ENCODE data around the gene FAM53B.
"Not testable (repeated sequence)": the region's sequence is repeated elsewhere in the genome, so short reads cannot be mapped to it uniquely, and the experiment has no call there.

FAM53B gene, protein sequence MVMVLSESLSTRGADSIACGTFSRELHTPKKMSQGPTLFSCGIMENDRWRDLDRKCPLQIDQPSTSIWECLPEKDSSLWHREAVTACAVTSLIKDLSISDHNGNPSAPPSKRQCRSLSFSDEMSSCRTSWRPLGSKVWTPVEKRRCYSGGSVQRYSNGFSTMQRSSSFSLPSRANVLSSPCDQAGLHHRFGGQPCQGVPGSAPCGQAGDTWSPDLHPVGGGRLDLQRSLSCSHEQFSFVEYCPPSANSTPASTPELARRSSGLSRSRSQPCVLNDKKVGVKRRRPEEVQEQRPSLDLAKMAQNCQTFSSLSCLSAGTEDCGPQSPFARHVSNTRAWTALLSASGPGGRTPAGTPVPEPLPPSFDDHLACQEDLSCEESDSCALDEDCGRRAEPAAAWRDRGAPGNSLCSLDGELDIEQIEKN

DNA sequence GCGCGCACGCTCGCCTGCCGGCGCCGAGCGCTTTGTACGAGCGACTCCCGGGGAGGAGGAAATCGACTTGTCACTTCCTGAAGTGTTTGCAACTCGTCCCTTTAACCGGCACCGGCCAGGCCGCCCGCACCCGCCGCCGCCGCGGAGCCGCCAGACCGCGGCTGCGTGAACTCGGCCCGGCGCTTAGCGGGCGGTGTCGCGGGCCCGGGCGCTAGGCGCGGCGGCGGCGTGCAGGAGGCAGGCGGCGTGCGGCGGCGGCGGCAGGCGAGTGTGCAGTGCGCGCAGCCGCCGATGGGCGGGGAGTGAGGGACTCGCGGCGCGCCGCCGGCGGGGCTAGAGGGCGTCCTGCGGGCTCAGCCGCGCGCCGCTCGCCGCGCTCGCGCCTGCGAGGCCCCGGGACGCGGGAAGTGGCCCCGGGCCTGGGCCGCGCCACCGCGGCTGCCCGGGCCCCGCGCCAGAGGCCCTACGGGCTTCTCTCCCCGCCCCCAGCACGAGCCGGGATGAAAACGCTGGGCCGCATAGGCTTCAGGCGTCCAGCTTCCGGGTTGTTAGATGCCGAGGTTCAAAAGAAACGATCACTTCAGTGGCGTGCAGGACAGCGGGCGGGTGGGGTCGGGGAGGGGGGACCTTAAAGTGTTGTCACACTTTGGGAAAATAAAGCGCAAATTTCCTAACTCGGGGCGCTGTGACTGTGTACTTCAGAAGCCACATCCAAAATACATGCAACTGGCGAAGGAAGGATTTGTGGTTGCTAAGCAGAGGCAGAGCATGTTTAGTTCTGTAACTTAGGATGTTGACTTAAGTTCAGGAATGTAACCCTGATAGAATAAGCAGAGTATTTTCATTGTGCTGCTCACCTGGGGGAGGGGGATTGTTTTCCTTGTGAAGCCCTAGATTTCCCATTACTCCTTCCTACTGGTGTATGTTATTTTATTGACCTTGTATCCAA is at the start of gene FAM53B:
Gene FAM53B (minus strand): TSS at position 277 of the 949 bp plus-strand sequence. CDS start 37,665 bp downstream, outside the sequence.
- DNase-seq, result peak in 40 of 56 donors; percentile 32 to 89 (median 74)

DNA sequence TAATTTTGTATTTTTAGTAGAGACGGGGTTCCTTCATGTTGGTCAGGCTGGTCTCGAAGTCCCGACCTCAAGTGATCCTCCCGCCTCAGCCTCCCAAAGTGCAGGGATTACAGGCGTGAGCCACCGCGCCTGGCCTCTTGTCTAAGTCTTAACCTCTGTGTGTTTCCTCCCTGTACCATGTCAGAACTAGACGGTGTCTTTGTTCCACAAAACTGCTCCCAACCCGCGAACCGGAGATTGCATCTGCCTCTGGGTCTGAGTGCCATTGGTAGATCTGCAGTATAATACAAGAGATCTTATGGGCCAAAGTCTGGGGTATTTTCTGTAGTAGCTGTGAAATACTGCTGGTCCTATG is 48.8 kb upstream of the FAM53B start:
- no peak for DNase-seq

DNA sequence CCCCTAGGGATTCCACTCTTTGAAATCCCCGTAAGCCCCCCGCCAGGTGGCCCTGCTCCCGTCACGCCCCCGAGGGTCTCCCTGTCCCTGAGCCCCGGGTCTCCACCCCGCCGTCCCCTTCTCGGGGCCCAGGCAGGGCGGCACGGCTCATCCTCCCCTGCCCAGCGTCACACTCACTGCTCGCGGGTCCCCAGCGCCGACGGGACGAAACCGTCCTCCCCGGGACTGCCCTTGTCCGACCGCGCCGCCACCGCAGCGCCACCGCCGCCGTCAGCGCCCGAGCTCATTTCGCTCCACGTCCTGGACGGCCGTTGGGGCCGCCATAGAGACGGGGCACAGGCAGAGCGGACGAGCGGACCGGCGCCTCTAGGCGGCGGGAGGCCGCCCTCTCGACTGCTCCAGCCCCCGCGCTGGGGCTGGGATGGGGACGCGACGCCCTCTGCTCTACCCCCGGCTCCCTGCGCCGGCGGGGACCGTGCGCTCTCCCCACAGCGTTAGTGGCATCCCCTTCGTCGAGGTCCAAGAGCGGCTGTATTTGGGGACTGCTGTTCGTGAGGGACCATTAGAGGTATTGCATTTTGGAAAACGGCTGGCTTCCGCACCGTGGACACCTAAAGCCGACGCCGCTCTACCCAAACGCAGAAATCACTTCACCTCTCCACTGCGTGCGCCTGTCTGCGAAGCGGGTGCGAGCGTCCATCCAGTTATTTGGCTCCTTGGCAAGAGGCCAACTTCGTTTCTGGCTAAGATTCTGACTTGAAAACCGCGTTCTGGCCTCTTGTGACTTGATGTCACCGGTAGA is 47.6 kb upstream of the FAM53B start, which contains the start of gene EEF1AKMT2:
Gene EEF1AKMT2 (minus strand): TSS at position 341 of the 802 bp plus-strand sequence. CDS start 54 bp downstream, at position 287.
- DNase-seq, result peak in 55 of 56 donors; percentile 32 to 85 (median 65)

DNA sequence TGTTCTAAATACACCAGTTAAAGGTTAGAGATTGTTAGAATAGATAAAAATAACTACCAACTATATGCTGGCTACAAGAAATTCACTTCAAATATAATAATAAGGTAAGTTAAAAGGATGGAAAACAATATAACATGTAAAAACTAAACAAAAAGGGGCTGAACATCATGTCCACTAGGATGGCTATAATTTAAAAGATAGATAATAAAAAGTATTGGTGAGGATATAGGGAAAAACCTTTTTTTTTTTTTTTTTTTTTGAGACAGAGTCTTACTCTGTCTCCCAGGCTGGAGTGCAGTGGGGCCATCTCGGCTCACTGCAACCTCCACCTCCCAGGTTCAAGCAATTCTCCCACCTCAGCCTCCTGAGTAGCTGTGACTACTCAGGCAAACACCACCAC is 38.7 kb upstream of the FAM53B start:
- not testable (repeated sequence) for DNase-seq

DNA sequence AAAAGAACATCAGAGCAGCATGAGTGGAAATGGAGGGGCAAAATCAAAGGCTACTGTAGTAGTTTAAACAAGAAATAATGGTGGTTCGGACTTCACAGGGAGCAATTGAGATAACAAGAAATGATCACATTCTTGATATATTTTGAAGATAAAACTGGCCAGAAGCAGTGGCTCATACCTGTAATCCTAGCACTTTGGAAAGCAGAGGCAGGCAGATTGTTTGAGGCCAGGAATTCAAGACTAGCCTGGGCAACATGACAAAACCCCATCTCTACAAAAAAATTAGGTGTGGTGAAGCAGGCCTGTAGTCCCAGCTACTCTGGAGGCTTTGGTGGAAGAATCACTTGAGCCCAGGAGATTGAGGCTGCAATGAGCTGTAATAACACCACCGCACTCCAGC is 24.6 kb upstream of the FAM53B start:
- no peak for DNase-seq

DNA sequence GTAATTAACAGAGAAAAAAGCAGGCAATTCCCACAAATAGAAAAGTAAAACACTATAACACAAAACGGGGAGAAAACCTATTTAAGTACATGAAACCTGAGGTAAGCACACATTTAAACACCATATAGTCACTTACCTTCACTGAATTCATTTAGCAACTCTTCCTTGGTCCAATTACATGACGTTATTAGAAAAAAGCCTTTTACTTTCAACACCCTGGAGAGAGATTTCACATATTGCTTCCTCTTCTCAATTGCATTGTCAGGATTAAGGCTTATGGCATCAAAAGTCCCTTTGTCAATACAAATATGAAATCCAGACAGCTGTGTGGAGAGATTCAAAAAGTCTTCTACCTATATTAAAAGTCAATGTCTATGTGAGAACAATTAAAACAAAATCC is 21.1 kb upstream of the FAM53B start:
- no peak for DNase-seq

DNA sequence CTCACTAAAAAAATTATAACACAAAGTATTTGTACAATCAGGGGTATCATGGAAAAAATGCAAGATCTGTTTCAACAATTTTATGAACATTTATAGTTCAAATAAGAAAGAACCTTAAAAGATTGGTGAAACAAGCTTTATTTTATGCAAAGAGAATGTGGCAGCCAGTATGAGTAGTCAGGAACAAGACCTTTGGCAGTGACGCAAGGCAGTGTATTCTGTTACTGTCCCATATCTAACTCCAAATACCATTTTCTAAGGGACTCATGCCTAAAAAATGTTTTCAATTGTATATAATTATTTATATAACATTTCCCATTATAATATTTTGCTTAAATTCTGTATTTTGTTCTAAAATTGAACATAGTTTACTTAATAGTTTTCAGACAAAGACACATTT is 19.1 kb upstream of the FAM53B start:
- DNase-seq, result no peak

DNA sequence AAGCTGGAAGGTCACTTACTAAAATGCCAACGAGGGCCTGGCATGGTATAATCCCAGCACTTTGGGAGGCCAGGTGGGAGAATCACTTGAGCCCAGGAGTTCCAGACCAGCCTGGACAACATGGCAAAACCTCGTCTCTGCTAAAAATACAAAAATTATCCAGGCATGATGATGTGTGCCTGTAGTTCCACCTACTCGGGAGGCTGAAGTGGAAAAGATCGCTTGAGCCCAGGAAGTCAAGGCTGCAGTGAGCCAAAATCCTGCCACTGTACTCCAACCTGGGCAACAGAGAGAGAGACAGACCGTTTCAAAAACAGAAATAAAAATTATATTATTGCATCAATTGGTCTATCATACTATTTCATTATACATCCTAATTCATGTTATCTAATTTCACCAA is 18.1 kb upstream of the FAM53B start:
- DNase-seq, result no peak

DNA sequence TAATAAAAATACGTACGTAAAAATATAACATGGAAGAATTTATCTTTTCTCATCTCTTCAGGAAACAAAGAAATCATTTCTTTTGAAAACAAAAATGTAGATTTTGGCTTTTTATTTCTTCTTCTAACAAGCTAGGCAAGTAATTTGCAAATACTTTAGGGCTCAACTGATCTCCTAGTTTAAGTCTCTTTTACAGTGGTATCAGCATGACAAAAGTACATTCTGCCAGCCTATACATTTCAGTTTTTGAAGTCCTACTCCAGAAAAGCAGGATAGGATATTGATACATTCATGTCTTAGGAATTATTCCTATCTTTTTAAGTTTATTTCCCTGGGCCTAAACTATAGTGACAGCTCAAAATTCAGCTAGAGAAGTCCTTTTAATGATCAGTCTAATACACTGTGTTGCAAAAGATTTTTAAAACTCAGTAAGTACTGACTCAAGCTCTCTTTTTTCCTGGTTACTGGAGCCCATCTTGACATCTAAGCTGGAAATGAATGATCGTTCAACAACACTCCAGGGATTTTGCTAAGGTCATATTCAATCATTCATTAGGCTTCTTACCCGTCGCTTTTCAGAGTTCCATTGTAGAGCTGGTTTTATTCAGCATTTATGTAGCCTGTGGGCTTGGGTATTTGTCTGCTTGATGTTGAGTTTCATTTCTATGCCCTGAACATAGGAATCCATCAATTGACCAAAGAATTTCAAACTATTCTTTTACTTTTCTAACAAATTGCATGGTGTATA is 12.2 kb upstream of the FAM53B start:
- no peak for DNase-seq

DNA sequence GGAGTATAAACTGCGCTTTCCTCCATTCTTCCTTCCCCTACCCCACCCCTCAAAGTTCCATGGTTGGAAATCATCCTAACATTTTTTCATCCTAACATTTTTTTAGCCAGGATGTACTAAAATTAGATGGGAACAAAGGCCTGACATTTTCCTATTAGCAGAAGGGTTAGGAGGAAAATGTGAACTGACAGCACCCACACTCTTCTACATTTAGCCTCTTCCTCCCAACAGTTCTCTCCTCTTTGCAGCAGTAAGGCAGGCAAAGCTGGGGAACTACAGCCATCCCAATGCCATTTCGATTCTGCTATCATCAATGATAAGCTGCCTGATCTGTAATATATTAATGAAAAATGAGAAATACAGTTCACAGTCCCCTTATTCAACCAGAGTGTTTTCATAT is 11.4 kb upstream of the FAM53B start:
- peak in 7 of 56 donors; percentile 2 to 28 (median 16) for DNase-seq

DNA sequence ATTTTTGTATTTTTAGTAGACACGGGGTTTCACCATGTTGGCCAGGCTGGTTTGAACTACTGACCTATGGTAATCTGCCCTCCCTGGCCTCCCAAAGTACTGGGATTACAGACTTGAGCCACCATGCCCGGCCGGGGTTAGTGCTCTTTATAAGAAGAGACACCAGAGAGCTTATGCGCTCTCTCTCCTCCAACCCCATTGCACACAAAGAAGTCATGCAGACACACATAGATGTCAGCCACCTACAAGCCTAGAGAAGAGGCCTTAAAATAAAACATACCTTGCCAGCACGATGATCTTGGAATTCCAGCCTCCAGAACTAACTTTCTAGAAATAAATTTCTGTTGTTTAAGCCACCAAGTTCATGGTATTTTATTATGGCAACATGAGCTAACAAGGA is 10.0 kb upstream of the FAM53B start:
- peak in 2 of 56 donors; percentile 11 to 29 for DNase-seq

DNA sequence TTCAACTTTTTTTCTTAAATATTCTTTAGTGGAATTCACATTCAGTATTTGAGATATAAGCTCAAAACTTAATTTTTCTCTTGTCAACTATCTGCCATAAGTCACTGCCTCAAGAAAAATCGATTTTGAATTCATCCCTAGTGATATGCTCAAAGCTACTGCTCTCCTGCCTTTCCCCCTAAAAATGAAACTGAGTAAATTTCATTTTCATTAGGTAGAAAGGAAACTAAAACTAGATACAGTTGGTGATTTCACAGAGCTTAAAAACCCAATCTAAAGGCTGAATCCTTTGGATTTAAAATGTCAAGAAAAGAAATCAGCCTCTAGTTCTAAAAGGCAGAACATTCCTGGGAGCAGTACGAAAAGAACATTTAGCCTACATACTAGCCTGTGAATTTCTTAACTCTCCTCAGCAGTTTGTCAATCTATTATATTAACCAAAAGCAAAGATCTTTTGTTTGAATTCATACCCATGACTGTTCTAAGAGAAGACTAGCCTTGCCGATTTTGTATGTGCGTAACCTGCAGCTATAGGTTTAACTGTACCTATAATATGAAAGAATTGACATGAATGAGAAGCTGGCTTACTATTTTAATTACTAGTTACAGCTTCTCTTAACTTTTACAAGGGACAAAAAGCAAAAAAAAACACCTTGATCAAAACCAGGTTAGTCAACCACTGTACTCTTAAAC is 4.9 kb upstream of the FAM53B start:
- DNase-seq, result no peak

DNA sequence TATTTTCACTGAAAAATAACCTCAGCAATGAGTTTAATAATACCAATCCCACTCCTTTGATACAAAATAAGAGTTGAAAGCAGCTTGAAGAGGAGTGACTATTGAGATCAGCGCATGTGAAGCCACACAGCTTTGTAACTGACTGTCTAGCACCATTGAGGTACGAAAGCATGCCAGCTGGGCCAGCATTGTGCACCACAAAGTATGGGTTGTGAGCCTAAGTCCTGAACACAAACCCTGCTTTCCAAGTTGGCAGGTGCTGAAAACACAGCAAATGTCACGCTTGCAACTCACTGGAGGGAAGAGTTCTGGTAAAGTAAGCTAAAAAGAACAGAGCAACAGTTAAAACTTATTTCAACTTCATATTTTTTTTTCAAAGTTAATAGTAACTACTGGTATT is 4.0 kb upstream of the FAM53B start:
- DNase-seq, result no peak

DNA sequence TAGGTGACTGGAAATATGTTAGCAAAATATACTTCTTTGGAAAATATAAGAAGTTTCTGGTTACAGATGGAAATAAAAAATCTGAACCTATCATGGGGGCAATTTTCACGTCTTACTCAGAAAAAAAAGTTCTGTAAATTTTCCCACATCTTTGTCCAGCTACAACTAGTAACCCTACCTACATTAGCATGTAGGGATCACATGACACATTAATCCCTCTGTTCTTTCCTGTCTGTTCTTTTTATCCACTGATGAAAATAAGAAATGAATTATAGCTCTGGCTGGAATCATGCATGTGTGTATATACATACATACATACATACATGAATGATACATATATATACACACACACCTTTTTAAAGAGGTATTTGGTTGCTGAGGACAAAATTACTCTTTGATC is 3.6 kb upstream of the FAM53B start:
- DNase-seq, result no peak

DNA sequence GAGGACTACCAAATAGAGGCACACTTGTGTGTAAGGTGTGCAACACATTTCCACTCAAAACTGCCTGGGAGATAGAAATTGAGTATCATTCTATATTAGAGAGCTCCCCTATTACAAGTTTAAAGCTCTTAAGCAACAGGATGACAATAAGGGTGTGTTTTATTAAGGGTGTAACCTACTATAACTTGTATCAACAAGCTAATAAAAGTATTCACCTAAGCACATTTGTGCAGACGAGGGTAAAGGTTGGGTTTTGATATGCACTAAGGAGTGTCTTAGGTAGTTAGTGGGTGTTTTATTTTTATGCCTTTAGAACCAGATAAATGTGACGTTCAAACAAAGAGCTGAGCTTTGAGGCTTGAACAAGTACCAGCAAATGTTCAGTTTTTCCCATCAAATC is 2.8 kb upstream of the FAM53B start:
- DNase-seq, result no peak

DNA sequence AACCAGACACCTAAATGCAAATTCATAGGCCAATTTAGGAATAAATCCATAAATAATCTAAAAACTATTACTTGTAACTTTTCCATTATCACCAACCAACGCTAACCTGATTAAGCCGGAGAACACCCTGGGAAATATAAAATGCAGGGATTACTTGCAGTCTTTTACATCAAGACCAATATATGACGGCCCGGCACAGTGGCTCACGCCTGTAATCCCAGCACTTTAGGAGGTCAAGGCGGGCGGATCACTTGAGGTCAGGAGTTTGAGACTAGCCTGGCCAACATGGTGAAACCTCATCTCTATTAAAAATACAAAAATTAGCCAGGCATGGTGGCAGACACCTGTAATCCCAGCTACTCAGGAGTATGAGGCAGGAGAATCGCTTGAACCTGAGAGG is 2.3 kb upstream of the FAM53B start:
- DNase-seq, result not testable (repeated sequence)

DNA sequence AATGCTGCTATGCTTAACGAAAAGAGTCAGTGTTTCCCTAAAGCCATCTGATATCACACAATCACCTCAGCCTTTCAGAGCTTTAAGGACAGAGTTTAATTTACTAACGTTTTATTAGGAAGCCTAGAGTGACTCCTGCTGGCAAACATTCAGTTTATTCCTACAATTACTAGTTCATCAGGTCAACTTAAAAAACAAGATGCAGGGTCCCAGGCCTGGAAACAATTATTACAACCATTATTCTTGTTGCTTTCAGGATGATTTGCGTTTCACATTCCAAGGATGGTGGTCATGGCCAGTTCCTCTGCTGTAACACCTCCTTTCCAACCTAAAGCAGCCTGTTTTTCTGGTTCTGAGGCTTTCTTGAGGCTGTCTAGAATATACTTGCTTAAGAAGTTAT is 1.5 kb upstream of the FAM53B start:
- no peak for DNase-seq

DNA sequence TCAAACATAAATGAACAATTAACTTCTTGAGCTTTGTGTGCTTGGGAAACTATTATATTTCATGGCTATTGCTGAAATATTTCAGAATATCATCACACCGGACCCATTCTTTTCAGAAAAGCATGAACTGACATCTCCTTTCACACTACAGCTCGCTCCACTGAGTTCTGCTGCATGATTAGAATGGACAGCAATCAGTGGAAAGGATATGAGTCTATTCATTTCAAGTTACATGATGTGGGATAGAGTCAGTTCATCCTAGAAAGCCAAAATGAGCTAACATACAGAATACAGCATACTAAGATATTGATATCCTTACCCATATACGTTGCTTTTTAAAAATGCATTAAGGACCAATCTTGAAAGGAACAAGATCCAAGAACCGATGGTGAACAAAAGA is 1.1 kb upstream of the FAM53B start:
- no peak for DNase-seq

DNA sequence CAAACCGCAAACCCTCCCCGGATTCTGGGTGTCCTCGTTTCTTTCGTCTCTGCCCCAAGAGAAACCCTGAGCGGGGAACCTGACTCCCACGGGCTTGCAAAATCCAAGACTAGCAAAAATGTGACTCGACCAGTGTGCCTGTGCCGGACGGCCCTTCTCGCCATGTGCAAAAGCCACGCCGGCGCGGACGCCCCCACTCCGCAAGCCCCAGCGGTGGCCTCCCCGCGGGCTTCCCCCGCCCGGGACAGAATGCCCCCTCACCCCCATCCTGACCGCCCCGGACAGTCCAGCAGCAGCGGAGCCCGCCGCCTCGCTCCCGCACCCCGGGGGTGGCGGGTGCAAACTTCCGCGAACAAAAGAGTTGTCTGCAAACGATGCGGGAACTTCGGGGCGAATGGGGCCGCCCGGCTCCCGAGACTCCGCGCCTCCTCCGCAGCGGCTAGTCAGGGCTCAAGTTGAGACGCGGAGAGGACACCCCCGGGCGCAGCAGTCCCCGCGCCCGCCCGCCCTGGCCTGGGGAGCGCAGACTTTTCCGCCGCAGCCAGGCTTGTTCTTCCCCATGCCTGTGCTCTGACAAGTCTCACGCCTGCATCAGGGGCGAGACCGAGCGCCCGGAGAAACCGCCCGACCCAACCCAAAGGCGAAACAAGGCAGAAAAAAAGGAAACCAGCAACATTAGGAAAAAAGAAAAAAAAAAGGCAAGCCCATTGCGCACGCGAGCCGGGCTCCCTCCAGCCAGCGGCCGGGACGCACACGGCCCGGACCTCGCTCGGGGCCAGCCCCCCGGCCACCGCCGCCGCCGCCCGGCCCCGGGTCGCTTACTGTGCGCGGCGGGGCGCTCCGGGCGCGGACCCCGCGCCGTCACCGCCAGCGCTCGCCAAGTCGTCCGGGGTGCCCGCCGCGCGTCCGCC is 732 bp downstream of the FAM53B start:
- DNase-seq, result no peak

Measured in nucleus accumbens (tissue), 56 donors.